ENCODE data around the gene SERPING1.
A peak's percentile ranks its signal among the peaks of the same experiment; 100 is the strongest.

The SERPING1 gene

GRCh38 chr11:57588046-57588710, 9.3 kb upstream of the SERPING1 start:
- DNase-seq: no peak

GRCh38 chr11:57596266-57596885, 1.1 kb upstream of the SERPING1 start:
- DNase-seq: no peak

GRCh38 chr11:57597916-57598830, 688 bp downstream of the SERPING1 start:
- peak; percentile 64 for DNase-seq

- DNase-seq: no peak
These were observed 1.3 kb downstream of the SERPING1 start for GRCh38 chr11:57598831-57599155.

- DNase-seq: no peak
These were observed 1.9 kb downstream of the SERPING1 start for GRCh38 chr11:57599381-57599780.

- no peak for DNase-seq
These were observed 3.8 kb downstream of the SERPING1 start for GRCh38 chr11:57601297-57601696.

- DNase-seq: no peak
These were observed 7.0 kb downstream of the SERPING1 start for GRCh38 chr11:57604296-57605027.

- no peak for DNase-seq
These were observed 7.5 kb downstream of the SERPING1 start for GRCh38 chr11:57605028-57605420.

GRCh38 chr11:57610170-57610569, 12.7 kb downstream of the SERPING1 start:
- DNase-seq: no peak

GRCh38 chr11:57614234-57614772, 16.8 kb downstream of the SERPING1 start:
- DNase-seq: no peak

- no peak for DNase-seq
These were observed 17.8 kb downstream of the SERPING1 start for GRCh38 chr11:57615308-57615707.

- no peak for DNase-seq
These were observed 19.1 kb downstream of the SERPING1 start for GRCh38 chr11:57616595-57616994.

- DNase-seq: no peak
These were observed 21.0 kb downstream of the SERPING1 start for GRCh38 chr11:57618438-57618837.

GRCh38 chr11:57619331-57619730, 21.8 kb downstream of the SERPING1 start:
- DNase-seq: no peak

- no peak for DNase-seq
These were observed 23.0 kb downstream of the SERPING1 start for GRCh38 chr11:57620467-57620866.

- DNase-seq: no peak
These were observed 24.8 kb downstream of the SERPING1 start for GRCh38 chr11:57622263-57622662.

- no peak for DNase-seq
These were observed 27.4 kb downstream of the SERPING1 start for GRCh38 chr11:57624864-57625263.

GRCh38 chr11:57626895-57627294, 29.4 kb downstream of the SERPING1 start:
- DNase-seq: no peak

- no peak for DNase-seq
These were observed 32.7 kb downstream of the SERPING1 start for GRCh38 chr11:57630171-57630570.

- no peak for DNase-seq
These were observed 34.6 kb downstream of the SERPING1 start for GRCh38 chr11:57632116-57632515.

GRCh38 chr11:57633394-57634070, 36.0 kb downstream of the SERPING1 start:
- no peak for DNase-seq

GRCh38 chr11:57634311-57634710, 36.8 kb downstream of the SERPING1 start:
- DNase-seq: no peak
